LNCaP clone FGC (cell line): ENCODE measurements around the gene KCNH4.
"Not testable (repeated sequence)": the region's sequence is repeated elsewhere in the genome, so short reads cannot be mapped to it uniquely, and the experiment has no call there.

Source experiments
- DNase-seq: peaks from one replicate; pipeline ENCODE4 v3.0.0-alpha.2; 2011; ENCODE audit warnings: low read depth
- H3K4me3 ChIP-seq: 2 replicates; pipeline ENCODE4 v1.5.1; 2011; ENCODE audit warnings: mild to moderate bottlenecking, low read depth, low read length, control low read depth
- CTCF ChIP-seq: IDR thresholded peaks from 2 replicates; pipeline ENCODE4 v1.5.1; 2012; ENCODE audit warnings: mild to moderate bottlenecking; ENCODE audit not compliant: control insufficient read depth, insufficient read depth; ENCODE audit errors: extremely low read depth

KCNH4 gene

GRCh38 chr17:42141382-42141781 lies 39.6 kb downstream of the KCNH4 start:
- no peak for TF ChIP-seq CTCF
- no peak overlapping the region for H3K4me3 ChIP-seq
- no peak for DNase-seq

- H3K4me3 ChIP-seq, DNase-seq: not testable (repeated sequence)
Observed at GRCh38 chr17:42140690-42141089, 40.3 kb downstream of the KCNH4 start.

GRCh38 chr17:42138749-42139492 lies 42.0 kb downstream of the KCNH4 start:
- no peak for TF ChIP-seq CTCF

GRCh38 chr17:42136654-42137051 lies 44.3 kb downstream of the KCNH4 start:
- no peak for TF ChIP-seq CTCF
- no peak for DNase-seq
- peak overlapping the region; percentile 50 for H3K4me3 ChIP-seq

More at GRCh38 chr17:42138749-42139492, 42.0 kb downstream of the KCNH4 start:
- no peak for DNase-seq
- no peak overlapping the region for H3K4me3 ChIP-seq

GRCh38 chr17:42135664-42136653 lies 45.0 kb downstream of the KCNH4 start:
- TF ChIP-seq CTCF: no peak
- DNase-seq: peak; percentile 96
- peak overlapping the region; percentile 50 for H3K4me3 ChIP-seq

GRCh38 chr17:42135151-42135550 lies 45.8 kb downstream of the KCNH4 start:
- DNase-seq: no peak
- peak overlapping the region; percentile 50 for H3K4me3 ChIP-seq
- TF ChIP-seq CTCF: no peak

- no peak overlapping the region for H3K4me3 ChIP-seq
- DNase-seq: peak; percentile 70
- no peak for TF ChIP-seq CTCF
Observed at GRCh38 chr17:42133461-42134041, 47.4 kb downstream of the KCNH4 start.
